Skeletal muscle tissue (tissue), 4 donors: ENCODE measurements around the gene MEGF6. TPM values are rescaled to one million over a fixed set of nuclear protein-coding genes. Genes with fewer than 3 reads are reported as not detected.

ENCODE experiments used
- H3K27ac ChIP-seq: one replicate; pipeline ENCODE4 v1.7.0; 2013; ENCODE audit warnings: mild to moderate bottlenecking, low read depth, low read length, inconsistent platforms
- H3K27me3 ChIP-seq, 3 donors: one replicate each; pipeline ENCODE4 v1.7.0; 2013; ENCODE audit warnings: low read length in 3 of 3; ENCODE audit not compliant: control insufficient read depth in 3 of 3, insufficient read depth in 3 of 3
- H3K36me3 ChIP-seq, 3 donors: one replicate each; pipeline ENCODE4 v1.7.0; 2013; ENCODE audit warnings: low read length in 3 of 3; ENCODE audit not compliant: control insufficient read depth in 3 of 3, insufficient read depth in 3 of 3
- H3K4me1 ChIP-seq, 3 donors: one replicate each; pipeline ENCODE4 v1.7.0; 2013; ENCODE audit warnings: low read length in 3 of 3, mild to moderate bottlenecking in 3 of 3; ENCODE audit not compliant: control insufficient read depth in 3 of 3, insufficient read depth in 3 of 3
- H3K4me3 ChIP-seq, 3 donors: one replicate each; pipeline ENCODE4 v1.7.0; 2013; ENCODE audit warnings: low read length in 3 of 3
- H3K9ac ChIP-seq, 3 donors: one replicate each; pipeline ENCODE4 v1.7.0; 2013; ENCODE audit warnings: low read length in 3 of 3, mild to moderate bottlenecking in 3 of 3, moderate library complexity in 2 of 3, low read depth in 1 of 3
- H3K9me3 ChIP-seq, 3 donors: one replicate each; pipeline ENCODE4 v1.7.0; 2013; ENCODE audit warnings: low read length in 3 of 3; ENCODE audit not compliant: control insufficient read depth in 3 of 3
- total RNA-seq: library from RNA; depleted of rRNA; stranded (reverse); fragments of >200 nt; gene quantifications from one replicate; pipeline ENCODE4 v1.2.3, GENCODE V29; 2014
- donor health status: Osteomylitis.

Gene MEGF6
- total RNA-seq, 1 donor from 2014 or later = 10.4 TPM

DNA sequence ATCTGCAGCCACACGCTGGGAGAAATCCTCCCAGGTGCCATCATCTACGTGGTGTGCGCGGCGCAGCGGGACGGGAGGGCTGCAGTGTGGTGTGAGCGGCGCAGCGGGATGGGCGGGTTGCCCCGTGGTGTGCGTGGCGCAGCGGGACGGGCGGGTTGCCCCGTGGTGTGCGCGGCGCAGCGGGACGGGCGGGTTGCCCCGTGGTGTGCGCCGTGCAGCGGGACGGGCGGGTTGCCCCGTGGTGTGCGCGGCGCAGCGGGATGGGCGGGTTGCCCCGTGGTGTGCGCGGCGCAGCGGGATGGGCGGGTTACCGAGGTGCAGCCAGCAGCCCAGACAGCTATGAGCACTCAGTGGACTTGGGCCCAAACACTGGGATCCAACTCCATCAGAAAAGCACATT, 33.9 kb upstream of the MEGF6 start:
- Histone ChIP-seq H3K27me3 (no peaks in the 10 kb centered on the region), H3K9me3 (no peaks in the 10 kb centered on the region), H3K4me1 (peaks cover 7 to 13% (median 7%) of the 10 kb centered on the region in 3 donors), H3K9ac (no peak overlapping the region), H3K27ac (no peak overlapping the region), H3K4me3 (no peak overlapping the region), H3K36me3 (peaks cover 24 to 36% (median 35%) of the 10 kb centered on the region in 3 donors)

GRCh38 chr1:3644273-3644672, 33.0 kb upstream of the MEGF6 start:
- H3K9ac ChIP-seq = no peak overlapping the region
- H3K36me3 ChIP-seq = peaks cover 29 to 36% (median 36%) of the 10 kb centered on the region in 3 donors
- H3K27ac ChIP-seq = no peak overlapping the region
- no peak overlapping the region for H3K4me3 ChIP-seq
- H3K9me3 ChIP-seq = no peaks in the 10 kb centered on the region
- H3K4me1 ChIP-seq = peaks cover 5 to 7% (median 6%) of the 10 kb centered on the region in 3 donors
- no peaks in the 10 kb centered on the region for H3K27me3 ChIP-seq

- Histone ChIP-seq H3K4me1 (no peaks in the 10 kb centered on the region), H3K27me3 (no peaks in the 10 kb centered on the region), H3K9me3 (no peaks in the 10 kb centered on the region), H3K27ac (no peak overlapping the region), H3K4me3 (no peak overlapping the region), H3K9ac (no peak overlapping the region), H3K36me3 (peaks cover 37 to 45% (median 44%) of the 10 kb centered on the region in 3 donors)
Observed at GRCh38 chr1:3642919-3643675, 31.8 kb upstream of the MEGF6 start.

GRCh38 chr1:3641816-3642215, 30.5 kb upstream of the MEGF6 start:
- Histone ChIP-seq H3K27ac (no peak overlapping the region), H3K36me3 (peaks cover 43 to 44% (median 44%) of the 10 kb centered on the region in 3 donors), H3K4me3 (no peak overlapping the region)

DNA sequence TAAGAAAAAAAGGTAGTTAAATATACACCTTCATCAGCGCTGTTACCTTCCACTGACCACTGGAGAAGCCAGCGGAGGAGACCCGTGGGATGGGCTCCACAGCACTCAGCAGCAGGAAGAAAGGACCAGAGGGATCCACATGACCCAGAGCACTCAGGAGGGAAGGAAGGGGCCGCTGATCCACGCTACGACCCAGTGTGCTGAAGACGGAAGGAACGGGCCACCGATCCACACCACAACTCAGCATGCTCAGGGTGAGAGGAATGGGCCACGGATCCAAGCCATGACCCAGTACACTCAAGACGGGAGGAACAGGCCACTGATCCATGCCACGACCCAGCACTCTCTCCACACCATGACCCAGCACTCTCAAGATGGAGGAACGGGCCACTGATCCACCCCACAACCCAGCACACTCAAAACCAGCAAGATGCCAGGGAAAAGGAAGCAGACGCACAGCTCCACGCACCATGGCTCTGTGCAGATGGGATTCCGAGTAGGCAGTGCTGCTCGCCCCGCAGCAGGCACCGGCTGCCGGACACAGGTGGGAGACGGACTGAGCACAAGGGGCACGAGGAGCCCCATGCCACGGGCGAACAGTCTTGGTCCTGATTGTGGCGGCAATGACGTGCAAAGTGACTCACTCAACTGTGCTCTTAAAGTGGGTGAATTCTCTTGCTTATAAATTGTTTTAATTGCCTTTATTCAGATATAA, 29.9 kb upstream of the MEGF6 start:
- Histone ChIP-seq H3K36me3 (peaks cover 43 to 45% (median 45%) of the 10 kb centered on the region in 3 donors), H3K9me3 (no peaks in the 10 kb centered on the region), H3K27ac (no peak overlapping the region), H3K27me3 (no peaks in the 10 kb centered on the region), H3K9ac (no peak overlapping the region), H3K4me3 (no peak overlapping the region), H3K4me1 (no peaks in the 10 kb centered on the region)

More at GRCh38 chr1:3641816-3642215, 30.5 kb upstream of the MEGF6 start:
- no peaks in the 10 kb centered on the region for H3K4me1 ChIP-seq
- no peaks in the 10 kb centered on the region for H3K9me3 ChIP-seq
- H3K9ac ChIP-seq = no peak overlapping the region
- no peaks in the 10 kb centered on the region for H3K27me3 ChIP-seq

- Histone ChIP-seq H3K4me1 (no peaks in the 10 kb centered on the region), H3K27me3 (no peaks in the 10 kb centered on the region), H3K9me3 (no peaks in the 10 kb centered on the region), H3K36me3 (peaks cover 41 to 50% (median 48%) of the 10 kb centered on the region in 3 donors), H3K27ac (no peak overlapping the region), H3K9ac (no peak overlapping the region), H3K4me3 (no peak overlapping the region)
Observed at GRCh38 chr1:3640121-3640837, 29.0 kb upstream of the MEGF6 start.

DNA sequence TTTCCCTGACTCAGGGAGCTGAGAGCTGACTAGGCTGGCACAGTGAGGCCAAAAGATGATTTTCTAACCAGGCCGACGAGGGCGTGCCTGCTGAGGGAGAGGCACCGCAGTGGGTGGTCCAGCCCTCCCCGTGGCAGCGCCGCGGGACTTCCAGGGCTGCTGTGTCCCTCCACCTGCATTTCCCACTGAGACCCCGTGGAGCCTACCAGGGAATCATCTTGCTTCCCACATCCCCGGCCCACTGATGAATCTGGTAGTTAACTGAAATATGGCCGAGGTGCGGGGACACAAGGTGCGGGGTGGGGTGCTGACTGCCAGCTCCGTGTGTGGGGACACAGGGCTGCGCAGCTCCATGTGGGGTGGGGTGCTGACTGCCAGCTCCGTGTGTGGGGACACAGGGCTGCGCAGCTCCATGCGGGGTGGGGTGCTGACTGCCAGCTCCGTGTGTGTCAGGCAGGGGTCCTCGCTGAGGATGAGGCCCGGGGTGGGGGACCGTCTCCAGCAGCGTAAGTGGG, 28.1 kb upstream of the MEGF6 start:
- H3K27ac ChIP-seq = no peak overlapping the region
- H3K4me3 ChIP-seq = no peak overlapping the region
- peaks cover 48 to 54% (median 52%) of the 10 kb centered on the region in 3 donors for H3K36me3 ChIP-seq
- no peaks in the 10 kb centered on the region for H3K27me3 ChIP-seq
- no peaks in the 10 kb centered on the region for H3K4me1 ChIP-seq
- no peaks in the 10 kb centered on the region for H3K9me3 ChIP-seq
- no peak overlapping the region for H3K9ac ChIP-seq

DNA sequence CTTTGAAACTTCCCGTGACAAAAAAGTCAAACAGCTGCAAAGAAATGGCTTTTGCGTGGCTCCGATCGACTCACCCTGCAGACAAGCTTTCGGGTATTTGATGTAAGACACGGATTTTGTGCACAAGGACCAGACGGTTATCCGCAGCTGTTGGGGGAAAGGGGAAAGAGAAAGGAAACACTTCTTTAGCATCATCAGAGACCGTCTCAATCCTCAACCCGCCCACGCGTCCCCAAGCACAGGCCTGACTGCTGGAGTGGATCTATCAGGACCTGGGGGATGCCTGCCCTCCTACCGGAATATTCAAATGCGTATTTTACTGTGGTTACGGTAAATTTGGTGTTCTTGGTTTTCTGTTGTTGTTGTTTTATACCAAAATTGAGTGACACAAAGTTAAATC, 27.4 kb upstream of the MEGF6 start:
- H3K9me3 ChIP-seq = no peaks in the 10 kb centered on the region
- H3K4me1 ChIP-seq = no peaks in the 10 kb centered on the region
- H3K27ac ChIP-seq = no peak overlapping the region
- H3K9ac ChIP-seq = no peak overlapping the region
- no peaks in the 10 kb centered on the region for H3K27me3 ChIP-seq
- H3K36me3 ChIP-seq = peaks cover 52 to 59% (median 56%) of the 10 kb centered on the region in 3 donors
- no peak overlapping the region for H3K4me3 ChIP-seq

GRCh38 chr1:3638027-3638426, 26.7 kb upstream of the MEGF6 start:
- no peaks in the 10 kb centered on the region for H3K27me3 ChIP-seq
- H3K4me1 ChIP-seq = no peaks in the 10 kb centered on the region
- no peak overlapping the region for H3K9ac ChIP-seq
- no peaks in the 10 kb centered on the region for H3K9me3 ChIP-seq
- H3K4me3 ChIP-seq = no peak overlapping the region
- H3K27ac ChIP-seq = no peak overlapping the region
- peaks cover 53 to 61% (median 53%) of the 10 kb centered on the region in 3 donors for H3K36me3 ChIP-seq
